Astrocyte of the spinal cord (primary cell): ENCODE data around the gene ASPG.

ENCODE experiments used
- DNase-seq: peaks from one replicate; pipeline ENCODE4 v3.0.0; 2011; ENCODE audit warnings: low read depth, low spot score
- H3K4me3 ChIP-seq: 2 replicates; pipeline ENCODE4 v1.5.1; 2011; ENCODE audit warnings: low read depth, mild to moderate bottlenecking, low read length, moderate library complexity
- in situ Hi-C: cut with HindIII; loops from 2 replicates; pipeline ENCODE4 v1.10.0; 2017; ENCODE audit warnings: low sequenced_read_pairs
- TF ChIP-seq, protein P1 (sequence below): IDR thresholded peaks from 2 replicates; pipeline ENCODE4 v1.5.1; 2012; ENCODE audit warnings: low read depth, mild to moderate bottlenecking, low read length, inconsistent platforms

The ASPG gene

GRCh38 chr14:104107611-104108569, 22.4 kb downstream of the ASPG start:
- in situ Hi-C loops, result no loop called here
- no peak for DNase-seq
- TF ChIP-seq, protein P1, sequence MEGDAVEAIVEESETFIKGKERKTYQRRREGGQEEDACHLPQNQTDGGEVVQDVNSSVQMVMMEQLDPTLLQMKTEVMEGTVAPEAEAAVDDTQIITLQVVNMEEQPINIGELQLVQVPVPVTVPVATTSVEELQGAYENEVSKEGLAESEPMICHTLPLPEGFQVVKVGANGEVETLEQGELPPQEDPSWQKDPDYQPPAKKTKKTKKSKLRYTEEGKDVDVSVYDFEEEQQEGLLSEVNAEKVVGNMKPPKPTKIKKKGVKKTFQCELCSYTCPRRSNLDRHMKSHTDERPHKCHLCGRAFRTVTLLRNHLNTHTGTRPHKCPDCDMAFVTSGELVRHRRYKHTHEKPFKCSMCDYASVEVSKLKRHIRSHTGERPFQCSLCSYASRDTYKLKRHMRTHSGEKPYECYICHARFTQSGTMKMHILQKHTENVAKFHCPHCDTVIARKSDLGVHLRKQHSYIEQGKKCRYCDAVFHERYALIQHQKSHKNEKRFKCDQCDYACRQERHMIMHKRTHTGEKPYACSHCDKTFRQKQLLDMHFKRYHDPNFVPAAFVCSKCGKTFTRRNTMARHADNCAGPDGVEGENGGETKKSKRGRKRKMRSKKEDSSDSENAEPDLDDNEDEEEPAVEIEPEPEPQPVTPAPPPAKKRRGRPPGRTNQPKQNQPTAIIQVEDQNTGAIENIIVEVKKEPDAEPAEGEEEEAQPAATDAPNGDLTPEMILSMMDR, result no peak
- no peak overlapping the region for H3K4me3 ChIP-seq

DNA sequence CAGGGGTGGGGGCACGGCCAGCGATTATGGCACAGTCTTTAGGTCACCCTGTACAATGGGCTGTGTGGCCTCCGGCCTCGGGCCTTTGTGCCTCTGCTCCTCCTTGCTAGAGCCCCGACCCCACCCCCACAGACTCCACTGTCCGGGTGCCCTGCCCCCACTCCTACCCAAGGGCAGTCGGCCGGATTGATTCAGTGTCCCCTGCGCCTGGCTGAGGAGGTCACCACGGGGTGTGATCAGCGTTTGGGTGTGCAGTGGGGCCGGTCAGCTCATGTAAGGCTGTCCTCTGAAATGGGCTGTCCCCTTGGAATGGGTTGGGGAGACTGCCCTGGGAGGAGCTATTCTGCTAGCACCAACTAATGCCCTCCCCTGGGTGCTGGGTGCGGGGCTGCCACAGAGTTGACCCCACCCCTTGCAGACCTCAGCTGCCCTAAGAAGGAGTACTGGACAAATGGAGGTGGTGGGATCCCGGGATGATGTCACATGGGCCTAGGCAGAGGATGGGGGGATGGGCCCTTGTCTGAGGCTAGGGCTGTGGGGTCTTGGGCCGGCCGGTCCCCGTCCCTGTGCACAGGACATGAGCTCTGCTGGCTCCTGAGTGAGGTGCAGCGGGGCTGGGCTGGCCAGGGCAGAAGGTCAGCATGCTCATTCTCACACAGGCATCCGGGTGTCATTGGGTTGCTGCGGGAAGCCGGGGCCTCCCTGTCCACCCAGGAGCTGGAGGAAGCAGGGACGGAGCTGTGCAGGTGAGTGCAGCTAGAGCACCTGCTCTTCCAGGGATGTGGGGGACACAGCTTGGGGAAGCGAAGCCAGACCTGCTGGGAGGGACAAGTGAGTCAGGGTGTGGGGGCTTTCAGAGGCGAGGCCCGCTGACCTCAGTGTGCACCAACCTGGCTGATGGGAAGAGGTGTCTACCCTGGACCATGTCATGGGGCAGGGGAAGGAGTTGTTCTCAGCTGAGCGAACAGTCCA, 23.4 kb downstream of the ASPG start:
- no peak overlapping the region for H3K4me3 ChIP-seq
- in situ Hi-C loops, result no loop called here
- no peak for DNase-seq
- TF ChIP-seq, protein P1, result no peak

DNA sequence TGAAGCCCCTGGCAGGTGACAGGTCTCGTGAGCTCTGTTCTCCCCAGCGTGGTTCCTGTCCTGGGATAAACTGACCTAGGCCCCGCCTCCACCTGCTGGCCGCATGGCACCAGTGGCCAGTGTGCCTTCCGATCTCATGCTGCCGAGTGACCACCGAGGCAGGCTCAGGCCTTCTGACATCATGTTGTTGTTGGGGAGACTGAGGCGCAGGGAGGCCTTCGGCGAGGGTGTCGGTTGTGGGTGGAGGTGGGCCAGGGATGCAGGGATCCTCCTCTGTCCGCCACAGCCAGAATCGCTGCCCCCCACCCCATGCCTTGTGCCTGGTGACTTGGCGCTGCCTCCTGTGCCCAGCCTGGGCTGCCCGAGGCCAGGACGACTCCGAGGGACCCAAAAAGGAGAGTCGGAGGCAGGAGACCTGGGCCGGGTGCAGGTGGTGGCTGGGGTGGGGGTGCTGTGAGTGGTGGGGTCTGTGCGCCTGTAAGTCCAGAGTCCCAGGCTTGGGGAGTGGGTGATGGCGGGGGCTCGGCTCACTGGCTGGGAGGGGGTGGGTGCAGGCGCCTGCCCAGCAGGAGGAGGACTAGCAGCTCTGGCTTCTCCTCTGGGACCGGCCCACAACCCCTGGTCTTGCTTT, 24.3 kb downstream of the ASPG start:
- DNase-seq, result no peak
- no peak overlapping the region for H3K4me3 ChIP-seq
- in situ Hi-C loops, result no loop called here
- TF ChIP-seq, protein P1, result no peak

GRCh38 chr14:104110491-104111209, 25.1 kb downstream of the ASPG start:
- H3K4me3 ChIP-seq, result no peak overlapping the region
- in situ Hi-C loops, result no loop called here
- DNase-seq, result no peak
- TF ChIP-seq, protein P1, result no peak

DNA sequence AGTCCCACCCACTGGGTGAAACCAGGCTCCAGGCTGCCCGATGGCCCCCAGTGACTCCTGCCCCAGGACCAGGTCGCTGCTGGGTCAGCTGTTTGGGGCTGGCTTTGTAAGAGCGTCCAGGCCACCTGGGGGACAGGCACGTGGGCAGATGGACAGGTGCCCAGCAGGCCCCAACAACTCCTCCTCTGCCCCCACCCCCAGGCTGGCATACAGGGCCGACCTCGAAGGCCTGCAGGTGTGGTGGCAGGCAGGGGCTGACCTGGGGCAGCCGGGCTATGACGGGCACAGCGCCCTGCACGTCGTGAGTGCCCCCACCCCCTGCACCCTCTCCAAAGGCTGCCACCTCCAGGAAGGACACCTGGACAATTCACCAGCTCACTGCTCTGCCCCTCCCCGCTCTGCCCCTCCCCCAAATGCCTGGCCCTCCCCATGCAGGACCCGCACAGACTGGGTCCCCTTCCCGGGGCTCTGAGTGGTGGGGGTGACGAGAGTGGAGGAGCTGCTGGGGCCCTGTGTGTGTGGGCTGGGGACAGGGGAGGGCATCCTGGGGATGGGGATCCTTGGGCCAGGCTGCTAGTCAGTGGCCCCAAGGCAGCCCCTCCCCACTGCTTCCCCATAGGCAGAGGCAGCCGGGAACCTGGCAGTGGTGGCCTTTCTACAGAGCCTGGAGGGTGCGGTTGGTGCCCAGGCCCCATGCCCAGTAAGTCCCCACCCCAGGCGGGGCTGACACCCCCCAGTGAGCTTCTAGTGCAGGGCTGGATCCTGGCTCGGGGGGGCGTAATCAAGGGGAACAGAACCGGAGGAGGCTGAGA, 26.0 kb downstream of the ASPG start:
- in situ Hi-C loops, result no loop called here
- H3K4me3 ChIP-seq, result no peak overlapping the region
- no peak for DNase-seq
- TF ChIP-seq, protein P1, result no peak
